ENCODE data around the gene CBY1.

CBY1 gene

GRCh38 chr22:38715852-38716251, 59.4 kb downstream of the CBY1 start:
- no CpG with 5 or more reads among the region's 15 CpGs for WGBS (ENCODE audit: extremely low coverage, insufficient coverage, insufficient read length)
- no peaks in the 10 kb centered on the region for H3K79me1 ChIP-seq (ENCODE audit: low read length)
- no peak overlapping the region for H3K4me2 ChIP-seq (ENCODE audit: low read length)
- H2BK5ac ChIP-seq (ENCODE audit: low read depth, low read length, poor library complexity): no peak overlapping the region
- no peak overlapping the region for H3K4me3 ChIP-seq (ENCODE audit: low read depth, low read length)
- no peak overlapping the region for H2AK5ac ChIP-seq (ENCODE audit: low read length)
- no peak overlapping the region for H2BK12ac ChIP-seq (ENCODE audit: low read length)
- H3K23ac ChIP-seq (ENCODE audit: low read length): no peak overlapping the region
- no peak overlapping the region for H2AFZ ChIP-seq (ENCODE audit: insufficient read depth, low read length, poor library complexity)
- DNase-seq: no peak
- H2BK120ac ChIP-seq (ENCODE audit: insufficient read depth, low read length, poor library complexity): no peak overlapping the region
- H4K91ac ChIP-seq (ENCODE audit: low read depth, low read length): no peak overlapping the region
- H4K8ac ChIP-seq (ENCODE audit: low read depth, low read length): no peak overlapping the region
- H3K79me2 ChIP-seq (ENCODE audit: control insufficient read depth, insufficient read depth, low read length, poor library complexity): no peaks in the 10 kb centered on the region
- peaks cover 22% of the 10 kb centered on the region in 2 experiments for H3K36me3 ChIP-seq (ENCODE audit: control insufficient read depth in 1 of 2, insufficient read depth in 2 of 2, low read length in 2 of 2)
- peaks cover 0 to 15% of the 10 kb centered on the region in 2 experiments for H3K4me1 ChIP-seq (ENCODE audit: control insufficient read depth in 1 of 2, insufficient read depth in 2 of 2, low read length in 2 of 2)
- no peak overlapping the region for H4K12ac ChIP-seq (ENCODE audit: low read depth, low read length)
- H3K18ac ChIP-seq (ENCODE audit: low read length): no peak overlapping the region
- no peak overlapping the region for H3K27ac ChIP-seq (ENCODE audit: low read depth, low read length)
- H3K9ac ChIP-seq (ENCODE audit: low read length): no peak overlapping the region
- no peaks in the 10 kb centered on the region for H3K27me3 ChIP-seq (ENCODE audit: insufficient read depth, low read length)
- H3K4ac ChIP-seq (ENCODE audit: low read depth, low read length): no peak overlapping the region
- no peaks in the 10 kb centered on the region for H3K9me3 ChIP-seq (ENCODE audit: insufficient read depth, low read depth, low read length)
- no peak overlapping the region for H3K14ac ChIP-seq (ENCODE audit: low read length)

- Histone ChIP-seq H3K27ac (ENCODE audit: low read depth, low read length) (no peak overlapping the region), H4K12ac (ENCODE audit: low read depth, low read length) (no peak overlapping the region), H3K79me1 (ENCODE audit: low read length) (no peaks in the 10 kb centered on the region), H3K4ac (ENCODE audit: low read depth, low read length) (no peak overlapping the region), H3K4me3 (ENCODE audit: low read depth, low read length) (no peak overlapping the region), H3K36me3 (ENCODE audit: control insufficient read depth in 1 of 2, insufficient read depth in 2 of 2, low read length in 2 of 2) (peaks cover 23 to 24% of the 10 kb centered on the region in 2 experiments), H2BK12ac (ENCODE audit: low read length) (no peak overlapping the region), H4K91ac (ENCODE audit: low read depth, low read length) (no peak overlapping the region), H3K14ac (ENCODE audit: low read length) (no peak overlapping the region), H3K23ac (ENCODE audit: low read length) (no peak overlapping the region), H3K9ac (ENCODE audit: low read length) (no peak overlapping the region), H3K4me2 (ENCODE audit: low read length) (no peak overlapping the region), H3K4me1 (ENCODE audit: control insufficient read depth in 1 of 2, insufficient read depth in 2 of 2, low read length in 2 of 2) (peaks cover 0 to 15% of the 10 kb centered on the region in 2 experiments), H3K27me3 (ENCODE audit: insufficient read depth, low read length) (no peaks in the 10 kb centered on the region), H2BK120ac (ENCODE audit: insufficient read depth, low read length, poor library complexity) (no peak overlapping the region), H3K79me2 (ENCODE audit: control insufficient read depth, insufficient read depth, low read length, poor library complexity) (no peaks in the 10 kb centered on the region), H2BK5ac (ENCODE audit: low read depth, low read length, poor library complexity) (no peak overlapping the region), H3K18ac (ENCODE audit: low read length) (no peak overlapping the region), H2AK5ac (ENCODE audit: low read length) (no peak overlapping the region), H3K9me3 (ENCODE audit: insufficient read depth, low read depth, low read length) (no peaks in the 10 kb centered on the region), H4K8ac (ENCODE audit: low read depth, low read length) (no peak overlapping the region), H2AFZ (ENCODE audit: insufficient read depth, low read length, poor library complexity) (no peak overlapping the region)
- no peak for DNase-seq
- no CpG with 5 or more reads among the region's 10 CpGs for WGBS (ENCODE audit: extremely low coverage, insufficient coverage, insufficient read length)
These were observed 59.8 kb downstream of the CBY1 start for GRCh38 chr22:38716271-38716670.

DNA sequence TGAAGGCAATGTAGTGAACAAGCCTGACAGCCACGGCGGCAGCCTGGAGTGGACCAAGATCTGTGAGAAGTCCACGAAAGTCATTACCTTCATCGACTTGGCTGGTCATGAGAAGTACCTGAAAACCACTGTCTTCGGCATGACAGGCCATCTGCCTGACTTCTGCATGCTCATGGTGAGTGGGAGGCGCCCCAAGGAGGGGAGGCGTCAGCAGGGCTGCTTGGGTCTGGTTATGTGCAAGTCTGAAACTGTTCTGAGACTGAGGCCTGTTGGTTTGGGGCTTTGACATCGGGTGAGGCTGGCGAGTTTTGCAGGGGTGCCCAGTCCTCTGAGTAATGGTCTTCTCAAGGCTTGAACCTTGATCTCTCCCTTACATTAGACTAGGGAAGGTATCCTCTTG, 60.4 kb downstream of the CBY1 start:
- Histone ChIP-seq H4K12ac (ENCODE audit: low read depth, low read length) (no peak overlapping the region), H3K79me2 (ENCODE audit: control insufficient read depth, insufficient read depth, low read length, poor library complexity) (no peaks in the 10 kb centered on the region), H2BK5ac (ENCODE audit: low read depth, low read length, poor library complexity) (no peak overlapping the region), H3K9me3 (ENCODE audit: insufficient read depth, low read depth, low read length) (no peaks in the 10 kb centered on the region), H3K4me1 (ENCODE audit: control insufficient read depth in 1 of 2, insufficient read depth in 2 of 2, low read length in 2 of 2) (peaks cover 0 to 15% of the 10 kb centered on the region in 2 experiments), H2BK120ac (ENCODE audit: insufficient read depth, low read length, poor library complexity) (no peak overlapping the region), H4K91ac (ENCODE audit: low read depth, low read length) (no peak overlapping the region), H3K4me2 (ENCODE audit: low read length) (no peak overlapping the region), H3K9ac (ENCODE audit: low read length) (no peak overlapping the region), H2AFZ (ENCODE audit: insufficient read depth, low read length, poor library complexity) (no peak overlapping the region), H3K18ac (ENCODE audit: low read length) (no peak overlapping the region), H3K4ac (ENCODE audit: low read depth, low read length) (no peak overlapping the region), H3K4me3 (ENCODE audit: low read depth, low read length) (no peak overlapping the region), H3K79me1 (ENCODE audit: low read length) (no peaks in the 10 kb centered on the region), H4K8ac (ENCODE audit: low read depth, low read length) (no peak overlapping the region), H3K27ac (ENCODE audit: low read depth, low read length) (no peak overlapping the region), H3K36me3 (ENCODE audit: control insufficient read depth in 1 of 2, insufficient read depth in 2 of 2, low read length in 2 of 2) (peaks cover 28 to 29% of the 10 kb centered on the region in 2 experiments), H3K23ac (ENCODE audit: low read length) (no peak overlapping the region), H3K14ac (ENCODE audit: low read length) (no peak overlapping the region), H2AK5ac (ENCODE audit: low read length) (no peak overlapping the region), H2BK12ac (ENCODE audit: low read length) (no peak overlapping the region), H3K27me3 (ENCODE audit: insufficient read depth, low read length) (no peaks in the 10 kb centered on the region)
- no peak for DNase-seq
- whole genome bisulfite sequencing (ENCODE audit: extremely low coverage, insufficient coverage, insufficient read length): no CpG with 5 or more reads among the region's 9 CpGs

- H4K8ac ChIP-seq (ENCODE audit: low read depth, low read length): no peak overlapping the region
- H2AFZ ChIP-seq (ENCODE audit: insufficient read depth, low read length, poor library complexity): no peak overlapping the region
- H2BK12ac ChIP-seq (ENCODE audit: low read length): no peak overlapping the region
- no peaks in the 10 kb centered on the region for H3K9me3 ChIP-seq (ENCODE audit: insufficient read depth, low read depth, low read length)
- no peaks in the 10 kb centered on the region for H3K27me3 ChIP-seq (ENCODE audit: insufficient read depth, low read length)
- H3K36me3 ChIP-seq (ENCODE audit: control insufficient read depth in 1 of 2, insufficient read depth in 2 of 2, low read length in 2 of 2): peaks cover 28 to 29% of the 10 kb centered on the region in 2 experiments
- no peak overlapping the region for H3K14ac ChIP-seq (ENCODE audit: low read length)
- no peak for DNase-seq
- no peak overlapping the region for H3K27ac ChIP-seq (ENCODE audit: low read depth, low read length)
- H3K4me1 ChIP-seq (ENCODE audit: control insufficient read depth in 1 of 2, insufficient read depth in 2 of 2, low read length in 2 of 2): peaks cover 0 to 12% of the 10 kb centered on the region in 2 experiments
- no peak overlapping the region for H3K23ac ChIP-seq (ENCODE audit: low read length)
- no peaks in the 10 kb centered on the region for H3K79me2 ChIP-seq (ENCODE audit: control insufficient read depth, insufficient read depth, low read length, poor library complexity)
- no peak overlapping the region for H2BK120ac ChIP-seq (ENCODE audit: insufficient read depth, low read length, poor library complexity)
- H4K91ac ChIP-seq (ENCODE audit: low read depth, low read length): no peak overlapping the region
- H3K18ac ChIP-seq (ENCODE audit: low read length): no peak overlapping the region
- no peak overlapping the region for H4K12ac ChIP-seq (ENCODE audit: low read depth, low read length)
- H3K4me2 ChIP-seq (ENCODE audit: low read length): no peak overlapping the region
- H2BK5ac ChIP-seq (ENCODE audit: low read depth, low read length, poor library complexity): no peak overlapping the region
- H2AK5ac ChIP-seq (ENCODE audit: low read length): no peak overlapping the region
- WGBS (ENCODE audit: extremely low coverage, insufficient coverage, insufficient read length): no CpG with 5 or more reads among the region's 6 CpGs
- H3K79me1 ChIP-seq (ENCODE audit: low read length): no peaks in the 10 kb centered on the region
- no peak overlapping the region for H3K4me3 ChIP-seq (ENCODE audit: low read depth, low read length)
- H3K9ac ChIP-seq (ENCODE audit: low read length): no peak overlapping the region
- no peak overlapping the region for H3K4ac ChIP-seq (ENCODE audit: low read depth, low read length)
These were observed 60.8 kb downstream of the CBY1 start for GRCh38 chr22:38717244-38717643.

Measured in trophoblast cell (in vitro differentiated cells and primary cell).